Activated T-cell treated with anti-CD3 and anti-CD28 coated beads, Interleukin-2, amount 50 U/mL, for 24 hours (primary cell): ENCODE results near the gene LHFPL5.

Experiments
- DNase-seq: peaks from one replicate; pipeline ENCODE4 v3.0.0-alpha.2; 2020
- H3K27ac Mint-ChIP-seq: 2 replicates; pipeline ENCODE4 v1.8.0; 2020; ENCODE audit warnings: mild to moderate bottlenecking, mixed read lengths
- H3K27me3 Mint-ChIP-seq: 2 replicates; pipeline ENCODE4 v1.8.0; 2020; ENCODE audit warnings: mixed read lengths
- H3K36me3 Mint-ChIP-seq: 2 replicates; pipeline ENCODE4 v1.8.0; 2020; ENCODE audit warnings: low read depth, mixed read lengths
- H3K4me1 Mint-ChIP-seq: 2 replicates; pipeline ENCODE4 v1.8.0; 2020; ENCODE audit warnings: low read depth, mixed read lengths
- H3K4me3 Mint-ChIP-seq: 2 replicates; pipeline ENCODE4 v1.8.0; 2020; ENCODE audit warnings: mild to moderate bottlenecking, moderate library complexity, mixed read lengths
- H3K9me3 Mint-ChIP-seq: 2 replicates; pipeline ENCODE4 v1.8.0; 2020; ENCODE audit warnings: mixed read lengths

The LHFPL5 gene

GRCh38 chr6:35804996-35805736, at the start of gene LHFPL5:
Gene LHFPL5 (plus strand): TSS chr6:35805352. CDS start chr6:35805671, 319 bp downstream.
- Mint-ChIP-seq H3K27ac (no peak within 1 kb of the TSS), H3K4me1 (peaks cover 4% of the 10 kb centered on the region), H3K4me3 (no peak within 1 kb of the TSS), H3K36me3 (no peaks in the 10 kb centered on the region), H3K27me3 (peaks cover 35% of the 10 kb centered on the region), H3K9me3 (no peaks in the 10 kb centered on the region)
- peak; percentile 65 for DNase-seq

GRCh38 chr6:35757456-35758123, 47.6 kb upstream of the LHFPL5 start:
- no peak overlapping the region for H3K4me3 Mint-ChIP-seq
- no peaks in the 10 kb centered on the region for H3K4me1 Mint-ChIP-seq
- no peaks in the 10 kb centered on the region for H3K36me3 Mint-ChIP-seq
- no peak for DNase-seq
- H3K27ac Mint-ChIP-seq: no peak overlapping the region
- H3K9me3 Mint-ChIP-seq: no peaks in the 10 kb centered on the region
- peaks cover 40% of the 10 kb centered on the region for H3K27me3 Mint-ChIP-seq

GRCh38 chr6:35759426-35759825, 45.7 kb upstream of the LHFPL5 start:
- H3K36me3 Mint-ChIP-seq: no peaks in the 10 kb centered on the region
- H3K27ac Mint-ChIP-seq: no peak overlapping the region
- peaks cover 59% of the 10 kb centered on the region for H3K27me3 Mint-ChIP-seq
- no peak for DNase-seq
- peaks cover 4% of the 10 kb centered on the region for H3K4me1 Mint-ChIP-seq
- H3K4me3 Mint-ChIP-seq: no peak overlapping the region
- H3K9me3 Mint-ChIP-seq: no peaks in the 10 kb centered on the region

DNA sequence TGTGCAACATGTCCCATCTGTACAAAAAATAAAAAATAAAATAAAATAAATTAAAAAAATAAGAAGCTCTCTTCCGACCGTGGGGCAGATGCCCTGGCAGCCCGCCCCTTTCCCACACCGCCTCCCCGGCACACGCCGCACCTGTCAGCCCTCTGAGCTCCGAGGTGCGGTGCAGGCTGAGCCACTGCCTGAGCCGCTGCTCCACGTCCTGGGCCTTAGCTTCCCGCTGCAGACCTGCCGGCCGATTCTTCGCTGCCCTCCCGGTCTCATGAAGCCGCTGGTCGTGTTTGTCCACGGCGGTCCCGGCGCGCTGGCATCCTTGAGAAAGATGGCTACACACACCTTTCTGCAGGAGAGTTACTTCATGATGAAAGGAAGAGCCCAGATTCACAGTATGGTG, 39.4 kb upstream of the LHFPL5 start:
- no peak overlapping the region for H3K4me3 Mint-ChIP-seq
- no peaks in the 10 kb centered on the region for H3K9me3 Mint-ChIP-seq
- H3K4me1 Mint-ChIP-seq: peaks cover 4% of the 10 kb centered on the region
- peaks cover 36% of the 10 kb centered on the region for H3K27me3 Mint-ChIP-seq
- H3K27ac Mint-ChIP-seq: no peak overlapping the region
- H3K36me3 Mint-ChIP-seq: no peaks in the 10 kb centered on the region
- DNase-seq: no peak

- Mint-ChIP-seq H3K27ac (no peak overlapping the region), H3K4me3 (no peak overlapping the region), H3K9me3 (no peaks in the 10 kb centered on the region), H3K27me3 (peaks cover 10% of the 10 kb centered on the region), H3K36me3 (no peaks in the 10 kb centered on the region), H3K4me1 (peaks cover 1% of the 10 kb centered on the region)
- no peak for DNase-seq
Observed at GRCh38 chr6:35769211-35769610, 35.9 kb upstream of the LHFPL5 start.

DNA sequence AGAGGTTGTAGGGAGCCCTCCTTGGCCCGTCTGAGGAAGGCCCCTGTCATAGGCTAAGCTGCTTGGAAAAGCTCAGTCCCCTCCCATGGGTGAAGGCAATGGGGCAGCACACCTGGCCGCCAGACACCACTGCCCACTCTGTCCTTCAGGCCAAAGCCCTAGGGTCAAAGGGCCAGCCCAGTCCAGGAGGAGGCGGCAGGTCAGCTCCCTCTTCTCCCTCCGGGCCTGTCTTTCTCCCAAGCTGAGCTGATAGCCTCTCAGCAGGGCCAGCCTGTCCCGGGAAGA, 33.9 kb upstream of the LHFPL5 start:
- Mint-ChIP-seq H3K4me1 (peaks cover 1% of the 10 kb centered on the region), H3K9me3 (no peaks in the 10 kb centered on the region), H3K4me3 (no peak overlapping the region), H3K36me3 (no peaks in the 10 kb centered on the region), H3K27me3 (peaks cover 16% of the 10 kb centered on the region), H3K27ac (no peak overlapping the region)
- DNase-seq: no peak

GRCh38 chr6:35774116-35774794, 30.9 kb upstream of the LHFPL5 start:
- no peak for DNase-seq
- H3K4me3 Mint-ChIP-seq: no peak overlapping the region
- H3K4me1 Mint-ChIP-seq: peaks cover 4% of the 10 kb centered on the region
- peaks cover 32% of the 10 kb centered on the region for H3K27me3 Mint-ChIP-seq
- H3K9me3 Mint-ChIP-seq: no peaks in the 10 kb centered on the region
- H3K36me3 Mint-ChIP-seq: no peaks in the 10 kb centered on the region
- no peak overlapping the region for H3K27ac Mint-ChIP-seq

GRCh38 chr6:35775031-35775430, 30.1 kb upstream of the LHFPL5 start:
- Mint-ChIP-seq H3K27me3 (peaks cover 32% of the 10 kb centered on the region), H3K4me1 (peaks cover 4% of the 10 kb centered on the region), H3K9me3 (no peaks in the 10 kb centered on the region), H3K36me3 (no peaks in the 10 kb centered on the region), H3K27ac (no peak overlapping the region), H3K4me3 (no peak overlapping the region)
- DNase-seq: no peak

- peaks cover 4% of the 10 kb centered on the region for H3K4me1 Mint-ChIP-seq
- no peak for DNase-seq
- H3K27ac Mint-ChIP-seq: no peak within 1 kb of the TSS
- peak within 1 kb of the TSS; percentile 51 for H3K4me3 Mint-ChIP-seq
- no peaks in the 10 kb centered on the region for H3K36me3 Mint-ChIP-seq
- no peaks in the 10 kb centered on the region for H3K9me3 Mint-ChIP-seq
- peaks cover 32% of the 10 kb centered on the region for H3K27me3 Mint-ChIP-seq
Observed at GRCh38 chr6:35776364-35777215, 28.6 kb upstream of the LHFPL5 start, which contains the start of gene CLPSL2. Gene CLPSL2 (plus strand): TSS chr6:35776598. CDS start chr6:35776619, 21 bp downstream.

DNA sequence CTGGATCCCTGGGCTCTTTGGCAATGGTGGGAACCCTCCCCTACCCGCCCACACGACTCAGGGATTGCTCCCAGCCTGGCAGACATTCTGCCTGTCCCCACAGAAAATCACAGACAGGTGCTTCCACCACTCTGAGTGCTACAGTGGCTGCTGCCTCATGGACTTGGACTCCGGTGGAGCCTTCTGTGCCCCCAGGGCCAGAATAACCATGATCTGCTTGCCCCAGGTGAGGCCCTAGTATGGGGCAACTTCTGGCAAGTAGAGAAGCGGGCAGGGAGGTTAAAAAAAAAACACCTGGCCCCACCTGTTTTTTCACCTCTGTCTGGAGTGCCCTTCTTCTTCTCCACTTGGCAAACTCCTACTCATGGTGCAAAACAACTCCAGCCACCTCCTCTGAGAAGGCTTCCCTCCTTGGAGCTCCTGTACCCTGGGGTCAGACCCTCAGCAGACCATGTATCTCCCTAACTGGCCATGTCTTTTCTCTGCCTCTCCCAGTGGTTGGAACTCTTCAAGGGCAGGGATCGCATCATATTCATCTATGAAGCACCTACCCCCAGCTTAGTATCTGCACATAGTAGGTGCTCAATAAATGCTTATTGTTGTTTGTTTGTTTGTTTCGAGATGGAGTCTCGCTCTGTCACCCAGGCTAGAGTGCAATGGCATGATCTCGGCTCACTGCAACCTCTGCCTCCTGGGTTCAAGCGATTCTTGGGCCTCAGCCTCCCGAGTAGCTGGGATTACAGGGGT, 27.6 kb upstream of the LHFPL5 start:
- Mint-ChIP-seq H3K27me3 (peaks cover 32% of the 10 kb centered on the region), H3K9me3 (no peaks in the 10 kb centered on the region), H3K4me3 (no peak overlapping the region), H3K36me3 (no peaks in the 10 kb centered on the region), H3K27ac (no peak overlapping the region), H3K4me1 (peaks cover 4% of the 10 kb centered on the region)
- DNase-seq: no peak

DNA sequence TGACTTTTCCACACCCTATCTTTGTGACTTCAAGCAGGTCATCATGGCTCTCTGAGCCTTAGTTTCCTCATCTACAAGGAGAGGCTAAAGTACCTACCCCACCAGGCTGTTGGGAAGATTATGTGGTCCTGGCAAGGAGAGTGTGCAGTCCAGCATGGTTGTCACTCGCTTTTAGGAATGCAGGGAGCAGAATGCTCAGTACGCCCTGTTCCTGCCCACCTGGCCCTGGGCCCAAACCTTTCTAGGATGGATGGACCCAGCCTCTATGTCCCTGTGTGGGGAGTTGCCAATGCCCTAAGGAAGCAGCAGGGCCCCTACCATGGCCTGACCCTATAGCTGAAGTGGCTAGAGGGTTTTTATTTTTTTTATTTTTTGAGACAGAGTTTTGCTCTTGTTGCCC, 26.7 kb upstream of the LHFPL5 start:
- no peak for DNase-seq
- H3K27ac Mint-ChIP-seq: no peak overlapping the region
- peaks cover 32% of the 10 kb centered on the region for H3K27me3 Mint-ChIP-seq
- H3K9me3 Mint-ChIP-seq: no peaks in the 10 kb centered on the region
- H3K4me1 Mint-ChIP-seq: peaks cover 4% of the 10 kb centered on the region
- no peaks in the 10 kb centered on the region for H3K36me3 Mint-ChIP-seq
- H3K4me3 Mint-ChIP-seq: no peak overlapping the region

- Mint-ChIP-seq H3K36me3 (no peaks in the 10 kb centered on the region), H3K27me3 (peaks cover 34% of the 10 kb centered on the region), H3K27ac (no peak within 1 kb of the TSS), H3K4me3 (no peak within 1 kb of the TSS), H3K9me3 (no peaks in the 10 kb centered on the region), H3K4me1 (peaks cover 3% of the 10 kb centered on the region)
- DNase-seq: no peak
Observed at GRCh38 chr6:35780719-35781118, 24.4 kb upstream of the LHFPL5 start, which contains the start of gene CLPSL1. Gene CLPSL1 (plus strand): TSS chr6:35781019. CDS start chr6:35781111, 92 bp downstream.

- Mint-ChIP-seq H3K9me3 (no peaks in the 10 kb centered on the region), H3K4me3 (no peak overlapping the region), H3K27ac (no peak overlapping the region), H3K27me3 (peaks cover 34% of the 10 kb centered on the region), H3K36me3 (no peaks in the 10 kb centered on the region), H3K4me1 (peaks cover 3% of the 10 kb centered on the region)
- DNase-seq: no peak
Observed at GRCh38 chr6:35781290-35781689, 23.9 kb upstream of the LHFPL5 start.

GRCh38 chr6:35782424-35782823, 22.7 kb upstream of the LHFPL5 start:
- Mint-ChIP-seq H3K27me3 (peaks cover 38% of the 10 kb centered on the region), H3K27ac (no peak overlapping the region), H3K4me3 (no peak overlapping the region), H3K9me3 (no peaks in the 10 kb centered on the region), H3K4me1 (no peaks in the 10 kb centered on the region), H3K36me3 (no peaks in the 10 kb centered on the region)
- no peak for DNase-seq
